ENCODE results near the gene CAMSAP1. TPM values are rescaled to one million over a fixed set of nuclear protein-coding genes. Genes with fewer than 3 reads are reported as not detected.

CAMSAP1 gene
- total and polyA plus RNA-seq, 2 donors (not counting 1 experiment from before 2014, with no cell fraction given): 6.6 to 31.0 TPM

DNA sequence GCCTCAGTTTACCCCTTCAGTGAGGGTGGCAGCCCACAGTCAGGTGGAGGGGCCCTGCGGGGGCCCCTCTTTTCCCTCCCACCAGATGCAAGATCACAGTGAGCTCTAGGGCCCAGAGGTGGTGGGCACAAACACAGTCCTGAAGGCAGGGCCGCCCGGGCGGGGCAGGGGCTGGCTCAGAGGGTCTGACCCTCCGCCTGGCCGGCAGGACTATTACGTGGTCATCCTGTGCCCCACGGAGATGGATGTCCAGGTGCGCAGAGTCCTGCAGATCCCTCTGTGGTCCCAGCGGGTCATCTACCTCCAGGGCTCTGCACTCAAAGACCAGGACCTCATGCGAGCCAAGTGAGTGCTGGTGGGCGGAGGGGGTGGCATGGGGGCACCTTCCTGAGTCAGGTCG lies 141.9 kb downstream of the CAMSAP1 start:
- no peak for TF ChIP-seq EZH2 (IDR thresholded peaks at IDR 0.05; ENCODE audit: borderline replicate concordance, insufficient read depth, low read depth, low read length, poor library complexity, severe bottlenecking)
- TF ChIP-seq, protein P1, sequence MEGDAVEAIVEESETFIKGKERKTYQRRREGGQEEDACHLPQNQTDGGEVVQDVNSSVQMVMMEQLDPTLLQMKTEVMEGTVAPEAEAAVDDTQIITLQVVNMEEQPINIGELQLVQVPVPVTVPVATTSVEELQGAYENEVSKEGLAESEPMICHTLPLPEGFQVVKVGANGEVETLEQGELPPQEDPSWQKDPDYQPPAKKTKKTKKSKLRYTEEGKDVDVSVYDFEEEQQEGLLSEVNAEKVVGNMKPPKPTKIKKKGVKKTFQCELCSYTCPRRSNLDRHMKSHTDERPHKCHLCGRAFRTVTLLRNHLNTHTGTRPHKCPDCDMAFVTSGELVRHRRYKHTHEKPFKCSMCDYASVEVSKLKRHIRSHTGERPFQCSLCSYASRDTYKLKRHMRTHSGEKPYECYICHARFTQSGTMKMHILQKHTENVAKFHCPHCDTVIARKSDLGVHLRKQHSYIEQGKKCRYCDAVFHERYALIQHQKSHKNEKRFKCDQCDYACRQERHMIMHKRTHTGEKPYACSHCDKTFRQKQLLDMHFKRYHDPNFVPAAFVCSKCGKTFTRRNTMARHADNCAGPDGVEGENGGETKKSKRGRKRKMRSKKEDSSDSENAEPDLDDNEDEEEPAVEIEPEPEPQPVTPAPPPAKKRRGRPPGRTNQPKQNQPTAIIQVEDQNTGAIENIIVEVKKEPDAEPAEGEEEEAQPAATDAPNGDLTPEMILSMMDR (IDR thresholded peaks at IDR 0.05): no peak
- CTCF ChIA-PET: no interaction called here
- intact Hi-C loops (cut with micrococcal nuclease): no loop called here
- Histone ChIP-seq H3K79me2 (ENCODE audit: control insufficient read depth, insufficient read depth, low read length) (no peaks in the 10 kb centered on the region), H2AFZ (ENCODE audit: insufficient read depth, low read depth, low read length, poor library complexity, severe bottlenecking) (no peak overlapping the region), H3K9ac (ENCODE audit: low read length) (no peak overlapping the region), H3K36me3 (replicated peaks in 1 of 2; ENCODE audit: control extremely low read depth in 1 of 2, control insufficient read depth in 1 of 2, extremely low read depth in 1 of 2, insufficient read depth in 2 of 2, low read length in 1 of 2) (no peaks in the 10 kb centered on the region), H3K9me3 (ENCODE audit: control extremely low read depth in 1 of 3, control insufficient read depth in 2 of 3, insufficient read depth in 1 of 3, low read length in 2 of 3) (peaks cover 0 to 33% (median 0%) of the 10 kb centered on the region in 3 donors), H3K4me2 (replicated peaks; ENCODE audit: low read depth, low read length, poor library complexity, severe bottlenecking) (no peak overlapping the region), H3K27ac (ENCODE audit: low read length in 2 of 2) (no peak overlapping the region), H3K27me3 (replicated peaks in 1 of 4; ENCODE audit: control extremely low read depth in 1 of 4, control insufficient read depth in 3 of 4, insufficient read depth in 4 of 4, low read length in 3 of 4) (peaks cover 0 to 3% (median 0%) of the 10 kb centered on the region in 4 experiments), H4K20me1 (ENCODE audit: control insufficient read depth, insufficient read depth, low read length, poor library complexity, severe bottlenecking) (no peaks in the 10 kb centered on the region), H3K4me1 (ENCODE audit: control insufficient read depth in 2 of 2, insufficient read depth in 2 of 2, low read length in 2 of 2) (no peaks in the 10 kb centered on the region), H3K4me3 (ENCODE audit: control extremely low read depth in 1 of 5, extremely low read depth in 1 of 5, insufficient read depth in 1 of 5, low read depth in 2 of 5, low read length in 4 of 5) (no peak overlapping the region)
- DNase-seq: no peak
- Mint-ChIP-seq H3K27me3 (peaks cover 4% of the 10 kb centered on the region), H3K4me1 (no peaks in the 10 kb centered on the region), H3K27ac (no peak overlapping the region), H3K4me3 (no peak overlapping the region), H3K9me3 (ENCODE audit: insufficient read depth) (no peaks in the 10 kb centered on the region)
- 97% methylated on average over 12 of the region's 13 CpGs for WGBS (ENCODE audit: insufficient coverage)
- POLR2A ChIA-PET: no interaction called here
- no peak for ATAC-seq (ENCODE audit: low read depth)

DNA sequence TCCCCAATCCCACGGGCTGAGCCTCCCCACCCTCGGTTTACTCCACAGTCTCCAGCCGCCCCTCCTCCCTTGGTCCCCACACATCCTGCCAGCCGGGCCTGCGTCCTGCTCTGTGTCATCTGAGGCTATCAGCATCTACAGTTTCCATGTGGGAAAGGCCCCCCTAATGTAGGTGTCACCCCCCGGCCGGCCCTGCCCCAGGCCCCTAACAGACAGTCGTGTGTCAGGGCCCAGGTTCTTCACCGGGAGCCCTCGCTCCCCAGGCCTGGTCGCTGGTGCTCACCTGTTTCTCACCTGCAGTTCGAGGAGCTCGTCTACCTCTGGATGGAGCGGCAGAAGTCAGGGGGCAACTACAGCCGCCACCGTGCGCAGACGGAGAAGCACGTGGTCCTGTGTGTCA lies 142.6 kb downstream of the CAMSAP1 start:
- Mint-ChIP-seq H3K27me3 (peaks cover 4% of the 10 kb centered on the region), H3K4me3 (no peak overlapping the region), H3K4me1 (no peaks in the 10 kb centered on the region), H3K27ac (no peak overlapping the region), H3K9me3 (ENCODE audit: insufficient read depth) (no peaks in the 10 kb centered on the region)
- Histone ChIP-seq H3K4me1 (ENCODE audit: control insufficient read depth in 2 of 2, insufficient read depth in 2 of 2, low read length in 2 of 2) (no peaks in the 10 kb centered on the region), H3K9me3 (ENCODE audit: control extremely low read depth in 1 of 3, control insufficient read depth in 2 of 3, insufficient read depth in 1 of 3, low read length in 2 of 3) (peaks cover 0 to 33% (median 0%) of the 10 kb centered on the region in 3 donors), H3K27me3 (replicated peaks in 1 of 4; ENCODE audit: control extremely low read depth in 1 of 4, control insufficient read depth in 3 of 4, insufficient read depth in 4 of 4, low read length in 3 of 4) (peaks cover 0 to 3% (median 0%) of the 10 kb centered on the region in 4 experiments), H3K79me2 (ENCODE audit: control insufficient read depth, insufficient read depth, low read length) (no peaks in the 10 kb centered on the region), H3K36me3 (replicated peaks in 1 of 2; ENCODE audit: control extremely low read depth in 1 of 2, control insufficient read depth in 1 of 2, extremely low read depth in 1 of 2, insufficient read depth in 2 of 2, low read length in 1 of 2) (no peaks in the 10 kb centered on the region), H2AFZ (ENCODE audit: insufficient read depth, low read depth, low read length, poor library complexity, severe bottlenecking) (no peak overlapping the region), H3K9ac (ENCODE audit: low read length) (no peak overlapping the region), H4K20me1 (ENCODE audit: control insufficient read depth, insufficient read depth, low read length, poor library complexity, severe bottlenecking) (no peaks in the 10 kb centered on the region), H3K27ac (ENCODE audit: low read length in 2 of 2) (no peak overlapping the region), H3K4me2 (replicated peaks; ENCODE audit: low read depth, low read length, poor library complexity, severe bottlenecking) (no peak overlapping the region), H3K4me3 (ENCODE audit: control extremely low read depth in 1 of 5, extremely low read depth in 1 of 5, insufficient read depth in 1 of 5, low read depth in 2 of 5, low read length in 4 of 5) (no peak overlapping the region)
- intact Hi-C loops (cut with micrococcal nuclease): no loop called here
- WGBS (ENCODE audit: insufficient coverage): 88% methylated on average over 19 of the region's 19 CpGs
- ATAC-seq (ENCODE audit: low read depth): no peak
- ChIA-PET CTCF (no interaction called here), POLR2A (no interaction called here)
- no peak for TF ChIP-seq EZH2 (IDR thresholded peaks at IDR 0.05; ENCODE audit: borderline replicate concordance, insufficient read depth, low read depth, low read length, poor library complexity, severe bottlenecking)
- TF ChIP-seq, protein P1 (IDR thresholded peaks at IDR 0.05): no peak
- DNase-seq: no peak
